Thyroid gland (tissue), 4 donors: ENCODE measurements around the gene IFTAP.

Source experiments
- CTCF ChIP-seq, 6 experiments: fragments of 200-600 bp in 3 of 6; fragments of 450-650 bp in 3 of 6; sonication (generic) in 3 of 6; IDR thresholded peaks; one replicate each; pipeline ENCODE4 v1.5.1; 2016 to 2019; ENCODE audit warnings: antibody characterized with exemption in 6 of 6, mild to moderate bottlenecking in 2 of 6, inconsistent platforms in 1 of 6, moderate library complexity in 1 of 6
- POLR2A ChIP-seq, 2 donors: fragments of 450-650 bp; IDR thresholded peaks; one replicate each; pipeline ENCODE4 v1.6.1; 2017; ENCODE audit warnings: antibody characterized with exemption in 2 of 2, mild to moderate bottlenecking in 2 of 2, moderate library complexity in 1 of 2

GRCh38 chr11:36569095-36569494 lies 25.2 kb upstream of the IFTAP start:
- TF ChIP-seq POLR2A (IDR thresholded peaks at IDR 0.05) (no peak), CTCF (IDR thresholded peaks at IDR 0.05) (no peak)
